CD4-positive, alpha-beta T cell treated with Interferon alpha-2 for 1 hour (primary cell): Measurements from ENCODE around the gene ARL8B.
"Not testable (repeated sequence)": the region's sequence is repeated elsewhere in the genome, so short reads cannot be mapped to it uniquely, and the experiment has no call there.

Source experiments
- DNase-seq, 2 donors: peaks; one replicate each; pipeline ENCODE4 v3.0.0-alpha.2; 2020 to 2022

ARL8B gene

GRCh38 chr3:5122030-5122740 is at the start of gene ARL8B:
Gene ARL8B, plus strand, starts transcription at chr3:5122292. Its CDS starts 174 bp downstream, at chr3:5122466.
- peak; percentile 90 to 92 for DNase-seq

- DNase-seq: no peak
Measured at GRCh38 chr3:5073374-5074085, 48.6 kb upstream of the ARL8B start.

- no peak for DNase-seq
Measured at GRCh38 chr3:5078151-5078550, 43.9 kb upstream of the ARL8B start.

GRCh38 chr3:5079761-5080160 is 42.3 kb upstream of the ARL8B start:
- no peak for DNase-seq

GRCh38 chr3:5080779-5081550 is 41.1 kb upstream of the ARL8B start:
- DNase-seq: no peak

- not testable (repeated sequence) for DNase-seq
Measured at GRCh38 chr3:5081973-5082788, 39.9 kb upstream of the ARL8B start.

GRCh38 chr3:5082789-5083115 is 39.3 kb upstream of the ARL8B start:
- DNase-seq: no peak

GRCh38 chr3:5084224-5084623 is 37.9 kb upstream of the ARL8B start:
- DNase-seq: no peak

GRCh38 chr3:5086708-5087107 is 35.4 kb upstream of the ARL8B start:
- no peak for DNase-seq

- DNase-seq: no peak
Measured at GRCh38 chr3:5087209-5087608, 34.9 kb upstream of the ARL8B start.

- DNase-seq: no peak
Measured at GRCh38 chr3:5090197-5090596, 31.9 kb upstream of the ARL8B start.

GRCh38 chr3:5092018-5092417 is 30.1 kb upstream of the ARL8B start:
- no peak for DNase-seq

GRCh38 chr3:5093731-5094130 is 28.4 kb upstream of the ARL8B start:
- DNase-seq: no peak

- DNase-seq: no peak
Measured at GRCh38 chr3:5095886-5096285, 26.2 kb upstream of the ARL8B start.

- no peak for DNase-seq
Measured at GRCh38 chr3:5096336-5097008, 25.6 kb upstream of the ARL8B start.

- no peak for DNase-seq
Measured at GRCh38 chr3:5098346-5098745, 23.7 kb upstream of the ARL8B start.

GRCh38 chr3:5102532-5102931 is 19.6 kb upstream of the ARL8B start:
- no peak for DNase-seq

- no peak for DNase-seq
Measured at GRCh38 chr3:5103743-5104142, 18.3 kb upstream of the ARL8B start.

- no peak for DNase-seq
Measured at GRCh38 chr3:5105050-5105449, 17.0 kb upstream of the ARL8B start.

GRCh38 chr3:5106371-5106770 is 15.7 kb upstream of the ARL8B start:
- DNase-seq: not testable (repeated sequence)

GRCh38 chr3:5106933-5107334 is 15.2 kb upstream of the ARL8B start:
- DNase-seq: not testable (repeated sequence)

- DNase-seq: no peak
Measured at GRCh38 chr3:5110337-5110736, 11.8 kb upstream of the ARL8B start.
